ENCODE data around the gene MYL4. TPM values are rescaled to one million over a fixed set of nuclear protein-coding genes. Genes with fewer than 3 reads are reported as not detected.

Gene MYL4
- total and polyA plus RNA-seq, 12 donors, result 33.9 to 459 (median 92.5) TPM

GRCh38 chr17:47232465-47232864 lies 23.3 kb downstream of the MYL4 start:
- Histone ChIP-seq H3K27me3 (no peaks in the 10 kb centered on the region), H3K36me3 (no peaks in the 10 kb centered on the region), H3K9me3 (peaks cover 0 to 4% (median 0%) of the 10 kb centered on the region in 11 donors), H3K4me1 (peaks cover 0 to 15% (median 10%) of the 10 kb centered on the region in 9 donors), H3K27ac (no peak overlapping the region), H3K4me3 (no peak overlapping the region)
- 95 to 98% methylated on average over 2 of the region's 2 CpGs for whole genome bisulfite sequencing, 2 donors
- no peak for TF ChIP-seq CTCF (IDR thresholded peaks at IDR 0.05)
- DNase-seq (no peak), ATAC-seq (no peak)
- intact Hi-C loops (cut with DNase I), result loop anchor here in 2 of 10 donors (2.0 to 10.0 kb wide), 2 partner anchors 82 to 382 kb away; no protein-coding TSS in a partner anchor

GRCh38 chr17:47235506-47235905 lies 26.4 kb downstream of the MYL4 start:
- intact Hi-C loops (cut with DNase I), result loop anchor here in 3 of 10 donors (5.0 to 10.0 kb wide), 3 partner anchors 42 to 379 kb away; no protein-coding TSS in a partner anchor
- H3K4me1 ChIP-seq, result peaks cover 0 to 20% (median 14%) of the 10 kb centered on the region in 9 donors

GRCh38 chr17:47235923-47236322 lies 26.8 kb downstream of the MYL4 start:
- TF ChIP-seq CTCF (IDR thresholded peaks at IDR 0.05), result no peak
- Histone ChIP-seq H3K4me3 (no peak overlapping the region), H3K27ac (no peak overlapping the region), H3K36me3 (no peaks in the 10 kb centered on the region), H3K4me1 (peaks cover 0 to 22% (median 19%) of the 10 kb centered on the region in 9 donors), H3K9me3 (peaks cover 0 to 4% (median 0%) of the 10 kb centered on the region in 11 donors), H3K27me3 (no peaks in the 10 kb centered on the region)
- ATAC-seq (no peak), DNase-seq (no peak)
- 93% methylated on average over 2 of the region's 2 CpGs for WGBS, 2 donors
- intact Hi-C loops (cut with DNase I), result loop anchor here in 4 of 10 donors (2.0 to 10.0 kb wide), 4 partner anchors 41 to 379 kb away; no protein-coding TSS in a partner anchor

More at GRCh38 chr17:47235506-47235905, 26.4 kb downstream of the MYL4 start:
- H3K4me3 ChIP-seq, result no peak overlapping the region
- ATAC-seq, result no peak
- no peak overlapping the region for H3K27ac ChIP-seq
- DNase-seq, result no peak
- WGBS, 2 donors, result 95 to 96% methylated on average over 3 of the region's 3 CpGs
- TF ChIP-seq CTCF (IDR thresholded peaks at IDR 0.05), result no peak
- H3K36me3 ChIP-seq, result no peaks in the 10 kb centered on the region
- no peaks in the 10 kb centered on the region for H3K27me3 ChIP-seq
- peaks cover 0 to 4% (median 0%) of the 10 kb centered on the region in 11 donors for H3K9me3 ChIP-seq

- Histone ChIP-seq H3K4me1 (peaks cover 0 to 24% (median 21%) of the 10 kb centered on the region in 9 donors), H3K27ac (no peak overlapping the region), H3K27me3 (no peaks in the 10 kb centered on the region), H3K9me3 (peaks cover 0 to 4% (median 0%) of the 10 kb centered on the region in 11 donors), H3K36me3 (no peaks in the 10 kb centered on the region), H3K4me3 (no peak overlapping the region)
- no peak for TF ChIP-seq CTCF (IDR thresholded peaks at IDR 0.05)
- 94 to 99% methylated on average over 7 of the region's 7 CpGs for WGBS, 2 donors
- ATAC-seq (peak in 1 of 8 donors; percentile 8), DNase-seq (no peak)
- intact Hi-C loops (cut with DNase I), result loop anchor here in 4 of 10 donors (2.0 to 10.0 kb wide), 4 partner anchors 39 to 377 kb away; no protein-coding TSS in a partner anchor
These were observed 28.7 kb downstream of the MYL4 start for GRCh38 chr17:47237841-47238240.
